Heart left ventricle (tissue), 13 donors: ENCODE data around the gene CTDSP2.

Experiments
- CTCF ChIP-seq, 12 donors: fragments of 200-600 bp; sonication (generic) in 4 of 12; IDR thresholded peaks; one replicate each; pipeline versions ENCODE4 v1.5.0 to v1.8.0; 2018 to 2022; ENCODE audit warnings: antibody characterized with exemption in 12 of 12, mild to moderate bottlenecking in 5 of 12
- POLR2A ChIP-seq, 2 donors: fragments of 450-650 bp; IDR thresholded peaks; one replicate each; pipeline ENCODE4 v1.6.1; 2017; ENCODE audit warnings: antibody characterized with exemption in 2 of 2, mild to moderate bottlenecking in 2 of 2, moderate library complexity in 2 of 2
- donor health status: ischemic (EF 13 %, LVEDD 7.1; RV severe dilation, severe dysfunction).
- donor health status: DM: no; HTN: yes; CAD: no.
- donor health status: DM: no; HTN: no; CAD: no.
- donor health status: ischemic (EF 25% LVEDD 6.9; RV normal size, moderate dysfunction).
- donor health status: ischemic (EF 25% LVEDD 5.7; RV mildly dilated, moderate dysfunction).
- donor health status: ischemic (EF 35%, LVEDD 5.7; RV mildly dilated, moderate dysfunction).
- donor health status: nonischemic (EF 11% LVEDD 7.7; RV severe dilation, severe dysfunction).
- donor health status: DM: yes; HTN: yes; CAD: no.
- donor health status: PGD.
- donor health status: ischemic (EF 29% LVEDD 5.4; RV normal size, mild dysfunction).
- donor health status: nonischemic (EF 23%, LVEDD 6.1; RV moderate dilation, normal function).

- no peak for TF ChIP-seq POLR2A (IDR thresholded peaks at IDR 0.05)
- no peak for TF ChIP-seq CTCF (IDR thresholded peaks at IDR 0.05)
Observed at GRCh38 chr12:57802607-57803006, 43.9 kb downstream of the CTDSP2 start.
